Mesenchymal stem cell (in vitro differentiated cells and primary cell): ENCODE results near the gene FAM180A.
"Not testable (repeated sequence)": the region's sequence is repeated elsewhere in the genome, so short reads cannot be mapped to it uniquely, and the experiment has no call there.

Source experiments
- DNase-seq: peaks from one replicate; pipeline ENCODE4 v3.0.0-alpha.2; 2013
- H2AFZ ChIP-seq: one replicate; pipeline ENCODE4 v1.6.1; 2013; ENCODE audit warnings: low read depth, mild to moderate bottlenecking, control low read depth, inconsistent platforms, low read length, moderate library complexity
- H2AK5ac ChIP-seq: 2 replicates; pipeline ENCODE4 v1.6.1; 2013; ENCODE audit warnings: low read length, moderate library complexity, mild to moderate bottlenecking, inconsistent platforms; ENCODE audit not compliant: severe bottlenecking
- H2BK120ac ChIP-seq: one replicate; pipeline ENCODE4 v1.6.1; 2013; ENCODE audit warnings: low read depth, mild to moderate bottlenecking, inconsistent platforms, low read length, moderate library complexity
- H2BK12ac ChIP-seq, 2 experiments: one replicate each; pipeline ENCODE4 v1.6.1; 2013; ENCODE audit warnings: inconsistent platforms in 2 of 2, low read length in 2 of 2, mild to moderate bottlenecking in 2 of 2, moderate library complexity in 2 of 2, control low read depth in 1 of 2
- H2BK15ac ChIP-seq: one replicate; pipeline ENCODE4 v1.6.1; 2013; ENCODE audit warnings: mild to moderate bottlenecking, low read depth, inconsistent platforms; ENCODE audit not compliant: poor library complexity, severe bottlenecking
- H2BK5ac ChIP-seq: 2 replicates; pipeline ENCODE4 v1.6.1; 2013; ENCODE audit warnings: low read depth, mild to moderate bottlenecking, low read length, control low read depth, inconsistent platforms; ENCODE audit not compliant: poor library complexity, severe bottlenecking
- H3K14ac ChIP-seq, 2 experiments: one replicate each; pipeline ENCODE4 v1.6.1; 2013; ENCODE audit warnings: inconsistent platforms in 2 of 2, low read length in 2 of 2, control low read depth in 1 of 2, mild to moderate bottlenecking in 1 of 2, moderate library complexity in 1 of 2
- H3K18ac ChIP-seq, 2 experiments: one replicate each; pipeline ENCODE4 v1.6.1; 2013; ENCODE audit warnings: inconsistent platforms in 2 of 2, low read length in 2 of 2, control low read depth in 1 of 2, low read depth in 1 of 2, mild to moderate bottlenecking in 1 of 2
- H3K23ac ChIP-seq, 2 experiments: one replicate each; pipeline ENCODE4 v1.6.1; 2013; ENCODE audit warnings: inconsistent platforms in 2 of 2, low read length in 2 of 2, mild to moderate bottlenecking in 2 of 2, moderate library complexity in 2 of 2, control low read depth in 1 of 2
- H3K27ac ChIP-seq: 2 replicates; pipeline ENCODE4 v1.5.1; 2013; ENCODE audit warnings: mild to moderate bottlenecking, moderate library complexity, low read length, control low read depth, inconsistent platforms; ENCODE audit not compliant: poor library complexity, severe bottlenecking
- H3K27me3 ChIP-seq, 2 experiments: 2 replicates each; pipeline versions ENCODE4 v1.6.1 to v1.7.0; 2013; ENCODE audit warnings: low read length in 2 of 2, mild to moderate bottlenecking in 2 of 2, moderate library complexity in 2 of 2, control low read depth in 1 of 2, inconsistent platforms in 1 of 2; ENCODE audit not compliant: control insufficient read depth in 1 of 2, insufficient read depth in 1 of 2
- H3K36me3 ChIP-seq, 2 experiments: 2 replicates each; pipeline versions ENCODE4 v1.6.1 to v1.7.0; 2013; ENCODE audit warnings: low read length in 2 of 2, control low read depth in 1 of 2, inconsistent platforms in 1 of 2, low read depth in 1 of 2, mild to moderate bottlenecking in 1 of 2; ENCODE audit not compliant: insufficient read depth in 2 of 2, control insufficient read depth in 1 of 2
- H3K4ac ChIP-seq, 2 experiments: one replicate each; pipeline ENCODE4 v1.6.1; 2013; ENCODE audit warnings: inconsistent platforms in 2 of 2, low read length in 2 of 2, mild to moderate bottlenecking in 2 of 2, moderate library complexity in 2 of 2, control low read depth in 1 of 2, low read depth in 1 of 2
- H3K4me1 ChIP-seq: 2 replicates; pipeline ENCODE4 v1.6.1; 2013; ENCODE audit warnings: low read depth, low read length, control low read depth; ENCODE audit not compliant: control insufficient read depth, insufficient read depth
- H3K4me2 ChIP-seq: 2 replicates; pipeline ENCODE4 v1.6.1; 2013; ENCODE audit warnings: low read length, mild to moderate bottlenecking, inconsistent platforms; ENCODE audit not compliant: poor library complexity, severe bottlenecking
- H3K4me3 ChIP-seq, 2 experiments: 2 replicates each; pipeline versions ENCODE4 v1.5.1 to v1.7.0; 2013; ENCODE audit warnings: low read length in 2 of 2, mild to moderate bottlenecking in 2 of 2, control low read depth in 1 of 2, low read depth in 1 of 2; ENCODE audit not compliant: insufficient read depth in 1 of 2
- H3K79me1 ChIP-seq: replicated peaks from 2 replicates; pipeline ENCODE4 v1.6.1; 2013; ENCODE audit warnings: mild to moderate bottlenecking, control low read depth, low read length, inconsistent platforms; ENCODE audit not compliant: poor library complexity, severe bottlenecking
- H3K9ac ChIP-seq: 2 replicates; pipeline ENCODE4 v1.7.0; 2013; ENCODE audit warnings: mild to moderate bottlenecking, low read length, moderate library complexity
- H3K9me3 ChIP-seq: 2 replicates; pipeline ENCODE4 v1.7.0; 2013; ENCODE audit warnings: mild to moderate bottlenecking, low read length; ENCODE audit not compliant: control insufficient read depth
- H4K8ac ChIP-seq: one replicate; pipeline ENCODE4 v1.6.1; 2013; ENCODE audit warnings: inconsistent platforms, mild to moderate bottlenecking, low read length, moderate library complexity
- H4K91ac ChIP-seq: one replicate; pipeline ENCODE4 v1.6.1; 2013; ENCODE audit warnings: mild to moderate bottlenecking, low read length, inconsistent platforms
- WGBS: methylation state at CpG from one replicate; pipeline ENCODE4 v1.1.7; 2013; ENCODE audit warnings: mixed read lengths; 5-methylcytosine and 5-hydroxymethylcytosine counted together

Gene FAM180A

DNA sequence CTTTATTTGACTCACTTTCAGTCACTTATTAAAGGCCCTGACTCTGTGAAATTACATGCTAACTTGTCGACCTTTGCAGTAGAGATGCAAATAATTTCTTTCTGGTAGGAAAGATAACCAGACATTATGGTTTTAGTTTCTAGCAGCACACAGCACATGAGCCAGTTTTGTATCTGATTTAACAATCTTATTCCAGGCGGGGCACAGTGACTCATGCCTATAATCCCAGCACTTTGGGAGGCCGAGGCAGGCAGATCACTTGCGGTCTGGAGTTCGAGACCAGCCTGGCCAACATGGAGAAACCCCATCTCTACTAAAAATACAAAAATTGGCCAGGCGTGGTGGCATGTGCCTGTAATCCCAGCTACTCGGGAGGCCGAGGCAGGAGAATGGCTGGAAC lies 27.3 kb upstream of the FAM180A start:
- H2AK5ac ChIP-seq, H2BK15ac ChIP-seq, H4K91ac ChIP-seq, H3K4me3 ChIP-seq, H2BK120ac ChIP-seq, H3K79me1 ChIP-seq, H3K4me1 ChIP-seq, H3K4me2 ChIP-seq, H3K14ac ChIP-seq, H3K18ac ChIP-seq, H3K4ac ChIP-seq, H4K8ac ChIP-seq, H3K9ac ChIP-seq, H2AFZ ChIP-seq, H3K36me3 ChIP-seq, H3K27me3 ChIP-seq, H3K23ac ChIP-seq, H2BK5ac ChIP-seq, DNase-seq, H2BK12ac ChIP-seq, H3K27ac ChIP-seq: not testable (repeated sequence)
- H3K9me3 ChIP-seq: peaks cover 13% of the 10 kb centered on the region
- 97% methylated on average over 8 of the region's 8 CpGs for WGBS

DNA sequence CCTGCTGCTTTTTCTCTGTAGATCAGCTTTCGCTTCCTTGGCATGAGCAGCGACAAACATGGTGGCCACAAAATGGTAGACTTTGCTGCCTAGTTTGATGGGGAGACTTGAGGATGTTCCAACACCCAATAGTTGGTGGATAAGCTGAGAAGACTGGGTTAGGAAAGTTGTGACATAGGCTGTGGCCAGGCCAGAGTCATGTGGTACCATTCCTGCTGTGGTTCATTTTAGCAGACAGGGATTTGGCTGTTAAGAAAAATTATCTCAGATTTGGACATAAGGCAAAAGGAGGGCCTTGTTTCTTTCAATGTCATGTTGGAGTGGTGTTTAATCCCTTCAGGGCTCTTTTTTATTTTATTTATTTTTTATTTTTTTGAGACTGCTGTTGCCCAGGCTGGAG lies 26.6 kb upstream of the FAM180A start:
- no peaks in the 10 kb centered on the region for H3K27me3 ChIP-seq
- no peaks in the 10 kb centered on the region for H3K79me1 ChIP-seq
- H2BK120ac ChIP-seq: no peak overlapping the region
- no peak overlapping the region for H3K9ac ChIP-seq
- no peak overlapping the region for H3K23ac ChIP-seq
- no peaks in the 10 kb centered on the region for H3K4me1 ChIP-seq
- no peak overlapping the region for H3K27ac ChIP-seq
- H2BK5ac ChIP-seq: no peak overlapping the region
- peaks cover 13% of the 10 kb centered on the region for H3K9me3 ChIP-seq
- no peak overlapping the region for H2AFZ ChIP-seq
- H3K18ac ChIP-seq: no peak overlapping the region
- no peak overlapping the region for H4K91ac ChIP-seq
- H3K36me3 ChIP-seq: no peaks in the 10 kb centered on the region
- H3K4ac ChIP-seq: no peak overlapping the region
- no peak overlapping the region for H3K14ac ChIP-seq
- peak; percentile 33 for DNase-seq
- WGBS: 98% methylated on average over 2 of the region's 2 CpGs
- no peak overlapping the region for H3K4me3 ChIP-seq
- no peak overlapping the region for H2BK15ac ChIP-seq
- H3K4me2 ChIP-seq: no peak overlapping the region
- peak overlapping the region in 1 of 2 experiments; percentile 59 for H2BK12ac ChIP-seq
- no peak overlapping the region for H2AK5ac ChIP-seq
- no peak overlapping the region for H4K8ac ChIP-seq

DNA sequence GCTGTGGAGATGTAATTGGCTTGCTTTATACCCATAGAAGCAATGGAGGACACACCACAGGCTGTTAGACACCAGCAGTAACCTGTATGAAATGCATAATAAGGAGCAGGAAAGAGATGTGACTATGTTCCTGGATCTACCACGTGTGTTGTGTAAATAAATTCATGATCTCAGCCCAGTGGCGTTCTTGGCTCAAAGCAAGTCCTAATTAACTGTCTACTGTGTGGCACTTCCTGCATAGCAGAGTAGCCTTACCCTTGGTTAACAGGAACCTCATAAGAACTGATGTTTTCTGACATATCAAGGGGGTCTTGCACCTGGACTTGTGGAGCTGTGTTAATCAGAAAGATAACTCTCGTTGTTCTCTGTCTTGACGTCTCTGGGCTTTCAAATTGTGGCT lies 25.7 kb upstream of the FAM180A start:
- Histone ChIP-seq H2BK12ac (peak overlapping the region in 1 of 2 experiments; percentile 46), H4K91ac (no peak overlapping the region), H3K4me2 (no peak overlapping the region), H2AK5ac (no peak overlapping the region), H3K36me3 (no peaks in the 10 kb centered on the region), H2BK15ac (no peak overlapping the region), H3K14ac (peak overlapping the region in 1 of 2 experiments; percentile 41), H3K9ac (no peak overlapping the region), H3K23ac (no peak overlapping the region), H3K9me3 (peaks cover 13% of the 10 kb centered on the region), H3K4me3 (no peak overlapping the region), H3K4ac (no peak overlapping the region), H3K18ac (no peak overlapping the region), H3K4me1 (no peaks in the 10 kb centered on the region), H3K27me3 (no peaks in the 10 kb centered on the region), H2BK5ac (no peak overlapping the region), H4K8ac (no peak overlapping the region), H3K79me1 (no peaks in the 10 kb centered on the region), H3K27ac (no peak overlapping the region), H2AFZ (no peak overlapping the region), H2BK120ac (no peak overlapping the region)
- 36% methylated on average over 4 of the region's 4 CpGs for WGBS
- peak; percentile 74 for DNase-seq

- no peak overlapping the region for H3K4me2 ChIP-seq
- H3K9ac ChIP-seq: no peak overlapping the region
- H3K9me3 ChIP-seq: peaks cover 9% of the 10 kb centered on the region
- H3K4me1 ChIP-seq: no peaks in the 10 kb centered on the region
- H3K79me1 ChIP-seq: no peaks in the 10 kb centered on the region
- no peak overlapping the region for H3K4ac ChIP-seq
- H4K91ac ChIP-seq: no peak overlapping the region
- no peaks in the 10 kb centered on the region for H3K36me3 ChIP-seq
- no peak overlapping the region for H3K4me3 ChIP-seq
- peaks cover 0 to 2% of the 10 kb centered on the region in 2 experiments for H3K27me3 ChIP-seq
- H4K8ac ChIP-seq: peak overlapping the region; percentile 29
- no peak overlapping the region for H2AK5ac ChIP-seq
- no peak overlapping the region for H2AFZ ChIP-seq
- 86% methylated on average over 3 of the region's 5 CpGs for WGBS
- H2BK120ac ChIP-seq: no peak overlapping the region
- no peak overlapping the region for H2BK5ac ChIP-seq
- DNase-seq: no peak
- H3K23ac ChIP-seq: no peak overlapping the region
- H2BK15ac ChIP-seq: no peak overlapping the region
- H3K18ac ChIP-seq: peak overlapping the region in 1 of 2 experiments; percentile 44
- H3K14ac ChIP-seq: no peak overlapping the region
- no peak overlapping the region for H3K27ac ChIP-seq
- H2BK12ac ChIP-seq: peak overlapping the region; percentile 21 to 30
Observed at GRCh38 chr7:135773464-135773863, 24.9 kb upstream of the FAM180A start.
